ENCODE results near the gene STAG1. TPM values are rescaled to one million over a fixed set of nuclear protein-coding genes. Genes with fewer than 3 reads are reported as not detected.
"Not testable (repeated sequence)": the region's sequence is repeated elsewhere in the genome, so short reads cannot be mapped to it uniquely, and the experiment has no call there.

STAG1 gene
- total and polyA plus RNA-seq, 2 experiments from 2014 or later: 9.0 to 21.9 TPM

GRCh38 chr3:136666301-136666700, 85.9 kb downstream of the STAG1 start:
- H3K79me2 ChIP-seq (replicated peaks; ENCODE audit: insufficient read depth): peaks cover 81% of the 10 kb centered on the region
- H3K4me3 ChIP-seq; H3K36me3 Mint-ChIP-seq (ENCODE audit: low read depth); H3K27ac ChIP-seq (ENCODE audit: low read depth); ATAC-seq; H3K4me3 Mint-ChIP-seq; H3K27ac Mint-ChIP-seq; H3K4me1 ChIP-seq (ENCODE audit: insufficient read depth); H2AFZ ChIP-seq; DNase-seq (ENCODE audit: low spot score); H3K27me3 Mint-ChIP-seq (ENCODE audit: insufficient read depth, low read depth, poor library complexity); H4K20me1 ChIP-seq (replicated peaks; ENCODE audit: insufficient read depth); H3K36me3 ChIP-seq (ENCODE audit: insufficient read depth); H3K9me2 ChIP-seq (ENCODE audit: insufficient read depth); H3K27me3 ChIP-seq (ENCODE audit: insufficient read depth); H3K4me1 Mint-ChIP-seq; H3K9me3 Mint-ChIP-seq; H3F3A ChIP-seq (replicated peaks; ENCODE audit: low read depth); H3K4me2 ChIP-seq: not testable (repeated sequence)

DNA sequence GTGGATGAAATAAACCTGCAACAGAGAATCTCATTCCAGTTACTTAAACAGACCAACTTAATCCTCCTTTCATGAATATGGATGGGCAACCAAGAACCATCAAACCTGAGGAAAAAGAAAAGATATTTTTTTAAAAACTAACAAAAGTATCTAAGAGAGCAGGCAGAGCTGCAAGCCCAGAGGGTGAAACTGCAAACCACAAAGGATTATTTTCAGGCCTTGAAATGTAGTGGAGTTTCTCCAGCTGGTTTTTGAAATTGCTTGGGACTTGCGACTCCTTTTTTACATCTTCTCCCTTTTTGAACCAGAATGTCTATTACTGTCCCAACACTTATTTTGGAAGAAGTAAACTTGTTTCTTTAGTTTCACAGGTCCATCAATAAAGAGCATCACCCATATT, 87.4 kb downstream of the STAG1 start:
- no peaks in the 10 kb centered on the region for H3K36me3 Mint-ChIP-seq (ENCODE audit: low read depth)
- TF ChIP-seq NANOG (IDR thresholded peaks at IDR 0.05; ENCODE audit: borderline replicate concordance) (no peak), EZH2 (IDR thresholded peaks at IDR 0.05; ENCODE audit: low read depth, unreplicated experiment) (no peak), CTCF (conservative IDR thresholded peaks at IDR 0.05; ENCODE audit: low read depth in 2 of 2) (no peak), EZH2phosphoT487 (IDR thresholded peaks at IDR 0.05; ENCODE audit: unreplicated experiment) (no peak), CREB1 (CRISPR knock-in tag; IDR thresholded peaks at IDR 0.05; ENCODE audit: low read depth) (no peak), JUNB (IDR thresholded peaks at IDR 0.05; ENCODE audit: unreplicated experiment) (no peak), POLR2AphosphoS5 (IDR thresholded peaks at IDR 0.05; ENCODE audit: low read depth) (no peak), ZNF331 (CRISPR knock-in tag; IDR thresholded peaks at IDR 0.05; ENCODE audit: low read depth) (no peak), STAT1 (IDR thresholded peaks at IDR 0.05; ENCODE audit: unreplicated experiment) (no peak), ZNF114 (CRISPR knock-in tag; IDR thresholded peaks at IDR 0.05) (no peak)
- TF ChIP-seq, protein P1, sequence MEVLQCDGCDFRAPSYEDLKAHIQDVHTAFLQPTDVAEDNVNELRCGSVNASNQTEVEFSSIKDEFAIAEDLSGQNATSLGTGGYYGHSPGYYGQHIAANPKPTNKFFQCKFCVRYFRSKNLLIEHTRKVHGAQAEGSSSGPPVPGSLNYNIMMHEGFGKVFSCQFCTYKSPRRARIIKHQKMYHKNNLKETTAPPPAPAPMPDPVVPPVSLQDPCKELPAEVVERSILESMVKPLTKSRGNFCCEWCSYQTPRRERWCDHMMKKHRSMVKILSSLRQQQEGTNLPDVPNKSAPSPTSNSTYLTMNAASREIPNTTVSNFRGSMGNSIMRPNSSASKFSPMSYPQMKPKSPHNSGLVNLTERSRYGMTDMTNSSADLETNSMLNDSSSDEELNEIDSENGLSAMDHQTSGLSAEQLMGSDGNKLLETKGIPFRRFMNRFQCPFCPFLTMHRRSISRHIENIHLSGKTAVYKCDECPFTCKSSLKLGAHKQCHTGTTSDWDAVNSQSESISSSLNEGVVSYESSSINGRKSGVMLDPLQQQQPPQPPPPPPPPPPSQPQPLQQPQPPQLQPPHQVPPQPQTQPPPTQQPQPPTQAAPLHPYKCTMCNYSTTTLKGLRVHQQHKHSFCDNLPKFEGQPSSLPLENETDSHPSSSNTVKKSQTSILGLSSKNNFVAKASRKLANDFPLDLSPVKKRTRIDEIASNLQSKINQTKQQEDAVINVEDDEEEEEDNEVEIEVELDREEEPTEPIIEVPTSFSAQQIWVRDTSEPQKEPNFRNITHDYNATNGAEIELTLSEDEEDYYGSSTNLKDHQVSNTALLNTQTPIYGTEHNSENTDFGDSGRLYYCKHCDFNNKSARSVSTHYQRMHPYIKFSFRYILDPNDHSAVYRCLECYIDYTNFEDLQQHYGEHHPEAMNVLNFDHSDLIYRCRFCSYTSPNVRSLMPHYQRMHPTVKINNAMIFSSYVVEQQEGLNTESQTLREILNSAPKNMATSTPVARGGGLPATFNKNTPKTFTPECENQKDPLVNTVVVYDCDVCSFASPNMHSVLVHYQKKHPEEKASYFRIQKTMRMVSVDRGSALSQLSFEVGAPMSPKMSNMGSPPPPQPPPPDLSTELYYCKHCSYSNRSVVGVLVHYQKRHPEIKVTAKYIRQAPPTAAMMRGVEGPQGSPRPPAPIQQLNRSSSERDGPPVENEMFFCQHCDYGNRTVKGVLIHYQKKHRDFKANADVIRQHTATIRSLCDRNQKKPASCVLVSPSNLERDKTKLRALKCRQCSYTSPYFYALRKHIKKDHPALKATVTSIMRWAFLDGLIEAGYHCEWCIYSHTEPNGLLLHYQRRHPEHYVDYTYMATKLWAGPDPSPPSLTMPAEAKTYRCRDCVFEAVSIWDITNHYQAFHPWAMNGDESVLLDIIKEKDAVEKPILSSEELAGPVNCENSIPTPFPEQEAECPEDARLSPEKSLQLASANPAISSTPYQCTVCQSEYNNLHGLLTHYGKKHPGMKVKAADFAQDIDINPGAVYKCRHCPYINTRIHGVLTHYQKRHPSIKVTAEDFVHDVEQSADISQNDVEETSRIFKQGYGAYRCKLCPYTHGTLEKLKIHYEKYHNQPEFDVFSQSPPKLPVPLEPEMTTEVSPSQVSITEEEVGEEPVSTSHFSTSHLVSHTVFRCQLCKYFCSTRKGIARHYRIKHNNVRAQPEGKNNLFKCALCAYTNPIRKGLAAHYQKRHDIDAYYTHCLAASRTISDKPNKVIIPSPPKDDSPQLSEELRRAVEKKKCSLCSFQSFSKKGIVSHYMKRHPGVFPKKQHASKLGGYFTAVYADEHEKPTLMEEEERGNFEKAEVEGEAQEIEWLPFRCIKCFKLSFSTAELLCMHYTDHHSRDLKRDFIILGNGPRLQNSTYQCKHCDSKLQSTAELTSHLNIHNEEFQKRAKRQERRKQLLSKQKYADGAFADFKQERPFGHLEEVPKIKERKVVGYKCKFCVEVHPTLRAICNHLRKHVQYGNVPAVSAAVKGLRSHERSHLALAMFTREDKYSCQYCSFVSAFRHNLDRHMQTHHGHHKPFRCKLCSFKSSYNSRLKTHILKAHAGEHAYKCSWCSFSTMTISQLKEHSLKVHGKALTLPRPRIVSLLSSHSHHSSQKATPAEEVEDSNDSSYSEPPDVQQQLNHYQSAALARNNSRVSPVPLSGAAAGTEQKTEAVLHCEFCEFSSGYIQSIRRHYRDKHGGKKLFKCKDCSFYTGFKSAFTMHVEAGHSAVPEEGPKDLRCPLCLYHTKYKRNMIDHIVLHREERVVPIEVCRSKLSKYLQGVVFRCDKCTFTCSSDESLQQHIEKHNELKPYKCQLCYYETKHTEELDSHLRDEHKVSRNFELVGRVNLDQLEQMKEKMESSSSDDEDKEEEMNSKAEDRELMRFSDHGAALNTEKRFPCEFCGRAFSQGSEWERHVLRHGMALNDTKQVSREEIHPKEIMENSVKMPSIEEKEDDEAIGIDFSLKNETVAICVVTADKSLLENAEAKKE (CRISPR knock-in tag; IDR thresholded peaks at IDR 0.05): no peak
- TF ChIP-seq, protein P2, sequence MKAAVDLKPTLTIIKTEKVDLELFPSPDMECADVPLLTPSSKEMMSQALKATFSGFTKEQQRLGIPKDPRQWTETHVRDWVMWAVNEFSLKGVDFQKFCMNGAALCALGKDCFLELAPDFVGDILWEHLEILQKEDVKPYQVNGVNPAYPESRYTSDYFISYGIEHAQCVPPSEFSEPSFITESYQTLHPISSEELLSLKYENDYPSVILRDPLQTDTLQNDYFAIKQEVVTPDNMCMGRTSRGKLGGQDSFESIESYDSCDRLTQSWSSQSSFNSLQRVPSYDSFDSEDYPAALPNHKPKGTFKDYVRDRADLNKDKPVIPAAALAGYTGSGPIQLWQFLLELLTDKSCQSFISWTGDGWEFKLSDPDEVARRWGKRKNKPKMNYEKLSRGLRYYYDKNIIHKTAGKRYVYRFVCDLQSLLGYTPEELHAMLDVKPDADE (IDR thresholded peaks at IDR 0.05): no peak

More for the DNA sequence above, 87.4 kb downstream of the STAG1 start:
- Mint-ChIP-seq H3K27me3 (ENCODE audit: insufficient read depth, low read depth, poor library complexity) (peaks cover 2% of the 10 kb centered on the region), H3K4me3 (no peak overlapping the region), H3K4me1 (peaks cover 4% of the 10 kb centered on the region; the same call in 2 of the 3 replicates), H3K27ac (no peak overlapping the region; the same call in 1 of the 2 replicates), H3K9me3 (no peaks in the 10 kb centered on the region)
- H3K27ac ChIP-seq (ENCODE audit: low read depth): no peak overlapping the region
- H3K4me2 ChIP-seq: no peak overlapping the region
- H3K79me2 ChIP-seq (replicated peaks; ENCODE audit: insufficient read depth): peaks cover 81% of the 10 kb centered on the region
- no peaks in the 10 kb centered on the region for H3K27me3 ChIP-seq (ENCODE audit: insufficient read depth)
- H2AFZ ChIP-seq: no peak overlapping the region
- no peaks in the 10 kb centered on the region for H3F3A ChIP-seq (replicated peaks; ENCODE audit: low read depth)
- no peaks in the 10 kb centered on the region for H3K4me1 ChIP-seq (ENCODE audit: insufficient read depth)
- no peaks in the 10 kb centered on the region for H3K36me3 ChIP-seq (ENCODE audit: insufficient read depth)
- ATAC-seq (no peak), DNase-seq (ENCODE audit: low spot score) (no peak)
- H3K4me3 ChIP-seq: no peak overlapping the region
- no peaks in the 10 kb centered on the region; the same call in 1 of the 2 replicates for H4K20me1 ChIP-seq (replicated peaks; ENCODE audit: insufficient read depth)
- H3K9me2 ChIP-seq (ENCODE audit: insufficient read depth): no peaks in the 10 kb centered on the region
